ENCODE data around the gene SLC15A2.

SLC15A2 gene

DNA sequence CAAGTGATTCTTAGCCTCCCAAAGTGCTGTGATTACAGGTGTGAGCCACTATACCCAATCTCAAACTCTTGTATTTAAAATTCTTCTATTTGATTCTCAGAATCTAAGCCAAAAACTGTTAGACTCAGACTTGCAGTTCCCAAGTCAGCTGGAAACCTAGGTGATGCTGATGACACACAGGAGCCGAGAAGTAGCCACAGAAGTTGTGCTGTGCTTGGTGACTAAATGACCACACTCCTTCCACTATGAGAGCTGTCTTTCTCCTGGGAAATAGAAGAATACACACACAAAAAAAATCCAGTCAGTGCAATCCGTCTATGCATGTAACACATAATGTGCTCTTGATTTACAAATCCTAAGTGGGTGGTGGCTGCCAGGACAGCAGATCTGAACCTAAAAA, 93.9 kb downstream of the SLC15A2 start:
- no peak for FAIRE-seq

DNA sequence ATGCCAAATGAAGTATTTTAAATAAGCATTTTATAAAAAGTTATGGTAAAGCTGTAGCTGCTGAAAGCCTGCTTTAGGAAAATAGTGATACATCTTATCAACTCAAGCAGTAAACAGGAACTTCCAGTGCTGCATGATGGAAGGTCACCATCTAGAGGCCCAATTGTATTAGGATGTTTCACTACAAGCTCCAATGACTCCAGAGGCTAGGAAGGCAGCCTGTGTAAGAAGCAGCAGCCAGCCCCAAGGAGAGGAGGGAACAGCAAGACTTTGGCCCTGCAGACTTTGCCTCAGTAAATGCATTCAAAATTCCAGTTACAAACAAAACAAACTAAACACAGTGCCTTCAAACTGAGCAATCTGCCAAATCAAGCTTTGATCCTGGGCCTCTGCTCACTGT, 95.7 kb downstream of the SLC15A2 start:
- no peak for FAIRE-seq

- FAIRE-seq, result no peak
Observed at GRCh38 chr3:121992601-121993560, 98.7 kb downstream of the SLC15A2 start.
